Endothelial cell of umbilical vein (primary cell): ENCODE measurements around the gene MYO1H. TPM values are rescaled to one million over a fixed set of nuclear protein-coding genes. Genes with fewer than 3 reads are reported as not detected.
A peak's percentile ranks its signal among the peaks of the same experiment; 100 is the strongest.

Source experiments
- BruUV-seq: library from RNA; stranded (reverse); fragments of 400-500 nt; replicated peaks from 2 replicates; lab custom pipeline; 2021; lab: Mats Ljungman, UMichigan
- CTCF ChIA-PET: fragments of 300-600, 350-600 bp; sonication (Branson Sonifier 250); formaldehyde crosslinking; loops from one replicate; lab custom pipeline; 2021; ENCODE audit warnings: antibody characterized with exemption, inconsistent platforms; lab: Charles Lee
- POLR2A ChIA-PET: fragments of 300-600, 350-600 bp; sonication (Branson Sonifier 250); formaldehyde crosslinking; loops from one replicate; lab custom pipeline; 2021; ENCODE audit warnings: antibody characterized with exemption, inconsistent platforms; lab: Charles Lee
- DNase-seq: peaks from one replicate; pipeline ENCODE4 v3.0.0-alpha.2; 2011; ENCODE audit warnings: low read depth, low spot score
- FAIRE-seq: peaks from 2 replicates; lab custom pipeline; 2011; peaks lifted over from hg19 to GRCh38; lab: Jason Lieb, UNC
- H2AFZ ChIP-seq: 2 replicates; pipeline ENCODE4 v1.6.0; 2012; ENCODE audit warnings: low read depth, low read length, control low read depth, inconsistent platforms
- H3K27ac ChIP-seq: 2 replicates; pipeline ENCODE4 v1.5.1; 2011; ENCODE audit warnings: low read depth, mild to moderate bottlenecking, control low read depth, low read length, moderate library complexity; ENCODE audit not compliant: insufficient read depth
- H3K27me3 ChIP-seq, 2 experiments: 2 replicates each; pipeline versions ENCODE4 v1.6.0 to v1.6.1; 2011; ENCODE audit warnings: low read length in 2 of 2, mixed read lengths in 1 of 2; ENCODE audit not compliant: control insufficient read depth in 2 of 2, insufficient read depth in 2 of 2
- H3K36me3 ChIP-seq, 2 experiments: 2 replicates in 1 of 2; 3 replicates in 1 of 2; pipeline ENCODE4 v1.5.1; 2011; ENCODE audit warnings: low read length in 2 of 2, mild to moderate bottlenecking in 1 of 2, moderate library complexity in 1 of 2; ENCODE audit not compliant: control insufficient read depth in 2 of 2, insufficient read depth in 2 of 2; ENCODE audit errors: extremely low read depth in 1 of 2
- H3K4me1 ChIP-seq: 3 replicates; pipeline ENCODE4 v1.5.1; 2011; ENCODE audit warnings: mild to moderate bottlenecking, low read length; ENCODE audit not compliant: control insufficient read depth, insufficient read depth; ENCODE audit errors: extremely low read depth
- H3K4me2 ChIP-seq: 2 replicates; pipeline ENCODE4 v1.6.1; 2011; ENCODE audit warnings: low read length, control low read depth, mixed read lengths; ENCODE audit not compliant: insufficient read depth
- H3K4me3 ChIP-seq, 3 experiments: fragments of 200-600 bp in 1 of 3; sonication (generic), shearing (Covaris generic) in 1 of 3; replicated peaks in 1 of 3; 2 replicates each; pipeline ENCODE4 v1.5.1; 2011 to 2016; ENCODE audit warnings: control low read depth in 3 of 3, low read length in 3 of 3, mild to moderate bottlenecking in 2 of 3, inconsistent platforms in 1 of 3, low read depth in 1 of 3, moderate library complexity in 1 of 3; ENCODE audit not compliant: insufficient read depth in 1 of 3
- H3K79me2 ChIP-seq: 2 replicates; pipeline ENCODE4 v1.6.0; 2012; ENCODE audit warnings: low read length, inconsistent platforms; ENCODE audit not compliant: control insufficient read depth, insufficient read depth
- H3K9ac ChIP-seq: replicated peaks from 2 replicates; pipeline ENCODE3; 2011; ENCODE audit warnings: low read length, control low read depth; ENCODE audit not compliant: insufficient read depth; ENCODE audit errors: extremely low read depth
- H3K9me1 ChIP-seq: replicated peaks from 3 replicates; pipeline ENCODE4 v1.6.0; 2011; ENCODE audit warnings: mild to moderate bottlenecking, low read length; ENCODE audit not compliant: control insufficient read depth, insufficient read depth; ENCODE audit errors: extremely low read depth
- H3K9me3 ChIP-seq: replicated peaks from 2 replicates; pipeline ENCODE4 v1.5.1; 2012; ENCODE audit warnings: low read length, inconsistent platforms; ENCODE audit not compliant: control insufficient read depth, insufficient read depth
- H4K20me1 ChIP-seq: replicated peaks from 2 replicates; pipeline ENCODE3; 2011; ENCODE audit warnings: mild to moderate bottlenecking, low read length; ENCODE audit not compliant: control insufficient read depth, insufficient read depth; ENCODE audit errors: extremely low read depth
- EZH2 ChIP-seq: IDR thresholded peaks from 2 replicates; pipeline ENCODE4 v1.6.1; 2012; ENCODE audit warnings: borderline replicate concordance, low read depth, mild to moderate bottlenecking, moderate library complexity, low read length, inconsistent platforms; ENCODE audit not compliant: severe bottlenecking
- FOS ChIP-seq: IDR thresholded peaks from 2 replicates; pipeline ENCODE4 v1.6.1; 2011; ENCODE audit warnings: mild to moderate bottlenecking, low read length, moderate library complexity, borderline replicate concordance; ENCODE audit not compliant: insufficient read depth
- GATA2 ChIP-seq: IDR thresholded peaks from 2 replicates; pipeline ENCODE4 v1.7.0; 2011; ENCODE audit warnings: low read depth, mild to moderate bottlenecking, moderate library complexity, mixed read lengths, low read length; ENCODE audit not compliant: insufficient read length, insufficient read depth
- JUN ChIP-seq: IDR thresholded peaks from 2 replicates; pipeline ENCODE4 v1.6.1; 2011; ENCODE audit warnings: borderline replicate concordance, low read depth; ENCODE audit not compliant: insufficient read length, insufficient read depth
- MYC ChIP-seq: IDR thresholded peaks from one replicate; pipeline ENCODE4 v1.6.1; 2011; ENCODE audit warnings: mild to moderate bottlenecking, low read depth, low read length
- POLR2A ChIP-seq: IDR thresholded peaks from 2 replicates; pipeline ENCODE4 v1.6.1; 2012; ENCODE audit warnings: low read depth, mild to moderate bottlenecking, control low read depth, low read length
- POLR2AphosphoS5 ChIP-seq: IDR thresholded peaks from 2 replicates; pipeline ENCODE4 v1.6.1; 2012; ENCODE audit warnings: low read depth, mild to moderate bottlenecking, control low read depth, low read length, moderate library complexity; ENCODE audit not compliant: insufficient read depth
- dilution Hi-C: fragments of 300-500 bp; cut with MboI; formaldehyde crosslinking; loops from one replicate; pipeline ENCODE4 v1.15.0; 2019; ENCODE audit warnings: low sequenced_read_pairs; ENCODE audit not compliant: extremely low pct_ligation_motif_present
- intact Hi-C: fragments of 100-400 bp; cut with micrococcal nuclease; formaldehyde crosslinking; loops from one replicate; pipeline ENCODE4 v1.10.0; 2022
- polyA plus RNA-seq, 4 experiments: library from polyadenylated mRNA; depleted of rRNA in 3 of 4; stranded (reverse) in 3 of 4; unstranded in 1 of 4; fragments of >200 nt; gene quantifications; 2 replicates each; pipeline versions ENCODE4 v1.2.1 to v1.2.3, GENCODE V29; 2011 to 2012; ENCODE audit warnings: missing spikeins in 1 of 4
- total RNA-seq: library from RNA; stranded (reverse); gene quantifications from 2 replicates; pipeline ENCODE4 v1.2.3, GENCODE V29; 2021
- TF ChIP-seq, protein P1 (sequence below), 2 donors: IDR thresholded peaks; 1 replicate in 1 of 2; 2 replicates in 1 of 2; pipeline ENCODE4 v1.5.1; 2011; ENCODE audit warnings: low read length in 2 of 2, mild to moderate bottlenecking in 2 of 2, moderate library complexity in 2 of 2, control low read depth in 1 of 2, inconsistent platforms in 1 of 2, low read depth in 1 of 2; ENCODE audit not compliant: insufficient read depth in 1 of 2; ENCODE audit errors: extremely low read depth in 1 of 2
- TF ChIP-seq, protein P2 (sequence below): IDR thresholded peaks from 2 replicates; pipeline ENCODE4 v1.6.1; 2011; ENCODE audit not compliant: insufficient read depth, insufficient read length

The MYO1H gene
- total and polyA plus RNA-seq, 2 donors (not counting 3 experiments of a cell fraction or from before 2014, with no cell fraction given): not detected

DNA sequence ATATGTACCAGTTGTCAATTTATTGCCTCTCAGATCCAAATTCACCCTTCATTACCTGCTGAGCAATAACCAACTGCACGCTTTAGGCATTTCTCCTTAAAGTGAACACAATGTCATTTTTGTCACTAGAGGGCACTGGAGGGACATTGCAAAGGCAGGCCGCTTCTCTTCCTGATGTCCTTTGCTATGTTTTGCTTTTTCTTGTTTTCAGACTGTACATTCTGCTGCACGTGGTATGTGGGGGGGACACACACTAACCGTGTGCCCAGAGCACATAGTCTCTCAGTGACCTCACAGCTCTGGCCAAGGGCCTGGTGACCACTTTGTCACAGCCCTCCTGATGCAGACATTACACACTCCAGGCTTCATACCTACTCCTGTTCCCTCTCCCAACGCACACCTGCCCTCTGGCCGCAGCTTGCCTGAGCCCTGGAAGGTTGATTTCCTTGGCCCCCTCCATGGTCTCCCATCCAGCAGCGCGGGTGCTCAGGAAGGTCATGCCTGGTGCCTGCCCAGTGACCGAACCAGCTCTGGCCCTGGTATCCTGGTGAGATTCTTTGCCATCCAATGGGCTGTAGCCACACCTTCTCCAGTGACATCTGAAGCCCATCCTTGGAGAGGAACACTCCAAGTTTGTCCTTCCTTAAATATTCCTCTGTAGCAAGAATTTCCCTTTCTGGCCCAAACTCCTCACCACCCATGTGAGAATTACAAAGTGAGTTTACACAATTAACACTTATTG is 39.9 kb downstream of the MYO1H start:
- Histone ChIP-seq H4K20me1 (no peaks in the 10 kb centered on the region), H3K9me1 (no peaks in the 10 kb centered on the region), H3K9ac (no peak overlapping the region), H3K4me1 (no peaks in the 10 kb centered on the region), H3K27me3 (peaks cover 2 to 8% of the 10 kb centered on the region in 2 experiments), H3K4me2 (no peak overlapping the region), H3K27ac (no peak overlapping the region), H3K9me3 (no peaks in the 10 kb centered on the region), H3K36me3 (no peaks in the 10 kb centered on the region), H3K4me3 (no peak overlapping the region), H3K79me2 (no peaks in the 10 kb centered on the region), H2AFZ (no peak overlapping the region)
- dilution Hi-C loops (no loop called here), intact Hi-C loops (no loop called here)
- peak; percentile 12 for FAIRE-seq
- CTCF ChIA-PET: interaction anchor here (0.5 to 4.3 kb wide), 5 partner anchors 24 to 334 kb away, joined by 3 to 31 read pairs (median 4); no protein-coding TSS in a partner anchor
- no TSS peak for BruUV-seq
- POLR2A ChIA-PET: no interaction called here
- peak; percentile 16 for DNase-seq
- TF ChIP-seq FOS: no peak
- TF ChIP-seq, protein P1, sequence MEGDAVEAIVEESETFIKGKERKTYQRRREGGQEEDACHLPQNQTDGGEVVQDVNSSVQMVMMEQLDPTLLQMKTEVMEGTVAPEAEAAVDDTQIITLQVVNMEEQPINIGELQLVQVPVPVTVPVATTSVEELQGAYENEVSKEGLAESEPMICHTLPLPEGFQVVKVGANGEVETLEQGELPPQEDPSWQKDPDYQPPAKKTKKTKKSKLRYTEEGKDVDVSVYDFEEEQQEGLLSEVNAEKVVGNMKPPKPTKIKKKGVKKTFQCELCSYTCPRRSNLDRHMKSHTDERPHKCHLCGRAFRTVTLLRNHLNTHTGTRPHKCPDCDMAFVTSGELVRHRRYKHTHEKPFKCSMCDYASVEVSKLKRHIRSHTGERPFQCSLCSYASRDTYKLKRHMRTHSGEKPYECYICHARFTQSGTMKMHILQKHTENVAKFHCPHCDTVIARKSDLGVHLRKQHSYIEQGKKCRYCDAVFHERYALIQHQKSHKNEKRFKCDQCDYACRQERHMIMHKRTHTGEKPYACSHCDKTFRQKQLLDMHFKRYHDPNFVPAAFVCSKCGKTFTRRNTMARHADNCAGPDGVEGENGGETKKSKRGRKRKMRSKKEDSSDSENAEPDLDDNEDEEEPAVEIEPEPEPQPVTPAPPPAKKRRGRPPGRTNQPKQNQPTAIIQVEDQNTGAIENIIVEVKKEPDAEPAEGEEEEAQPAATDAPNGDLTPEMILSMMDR (IDR thresholded peaks at IDR 0.05; ENCODE audit: extremely low read depth in 1 of 2, insufficient read depth in 1 of 2, low read depth in 1 of 2, low read length in 2 of 2): peak; percentile 37 to 48
- no peak for TF ChIP-seq GATA2

DNA sequence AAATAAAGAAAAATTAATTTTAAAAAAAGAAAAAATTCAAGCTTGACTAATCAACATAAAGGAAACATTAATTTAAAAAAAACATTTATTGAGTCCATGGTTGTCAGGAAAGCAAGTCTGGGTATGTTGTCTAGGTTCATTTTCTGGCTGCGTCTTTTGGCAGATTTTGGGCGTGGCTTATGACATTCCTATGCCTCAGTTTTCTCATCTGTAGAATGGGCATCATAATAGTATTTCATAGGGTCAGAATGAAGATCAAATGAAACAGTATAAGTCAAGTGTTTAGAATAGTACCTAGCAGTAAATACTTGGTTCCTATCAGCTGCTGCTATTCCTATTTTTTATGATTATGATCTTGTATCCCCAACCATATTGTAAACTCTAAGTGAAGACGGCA is 40.5 kb downstream of the MYO1H start:
- no peak overlapping the region for H3K4me3 ChIP-seq
- no peak for FAIRE-seq
- ChIA-PET POLR2A (no interaction called here), CTCF (interaction anchor here (1.1 to 4.3 kb wide), 3 partner anchors 23 to 276 kb away, joined by 3 to 31 read pairs (median 25); no protein-coding TSS in a partner anchor)
- TF ChIP-seq, protein P2, sequence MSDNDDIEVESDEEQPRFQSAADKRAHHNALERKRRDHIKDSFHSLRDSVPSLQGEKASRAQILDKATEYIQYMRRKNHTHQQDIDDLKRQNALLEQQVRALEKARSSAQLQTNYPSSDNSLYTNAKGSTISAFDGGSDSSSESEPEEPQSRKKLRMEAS: no peak
- TF ChIP-seq MYC (no peak), POLR2AphosphoS5 (no peak), POLR2A (no peak), EZH2 (no peak), FOS (no peak), JUN (no peak), GATA2 (no peak)
- TF ChIP-seq, protein P1 (IDR thresholded peaks at IDR 0.05; ENCODE audit: extremely low read depth in 1 of 2, insufficient read depth in 1 of 2, low read depth in 1 of 2, low read length in 2 of 2): no peak
- H3K9me3 ChIP-seq: no peaks in the 10 kb centered on the region
- no peaks in the 10 kb centered on the region for H3K79me2 ChIP-seq
- H3K4me2 ChIP-seq: no peak overlapping the region
- BruUV-seq: no TSS peak
- no peaks in the 10 kb centered on the region for H3K9me1 ChIP-seq
- intact Hi-C loops: no loop called here
- peaks cover 2 to 7% of the 10 kb centered on the region in 2 experiments for H3K27me3 ChIP-seq
- H3K9ac ChIP-seq: no peak overlapping the region
- H3K36me3 ChIP-seq: no peaks in the 10 kb centered on the region
- no peak overlapping the region for H3K27ac ChIP-seq
- H4K20me1 ChIP-seq: no peaks in the 10 kb centered on the region
- DNase-seq: no peak
- dilution Hi-C loops: no loop called here
- no peaks in the 10 kb centered on the region for H3K4me1 ChIP-seq
- H2AFZ ChIP-seq: no peak overlapping the region
